RWPE2 (cell line): ENCODE results near the gene SPG11.

ENCODE experiments used
- ATAC-seq: fragments of 200-7000 bp; cut with Tn5 transposase; 3 replicates; pipeline ENCODE4 v1.9.1; 2021; ENCODE audit warnings: low read depth
- DNase-seq: peaks from one replicate; pipeline ENCODE4 v3.0.0-alpha.2; 2020; ENCODE audit warnings: low spot score
- H3K27ac ChIP-seq: fragments of 450-650 bp; 2 replicates; pipeline ENCODE4 v1.5.1; 2017; ENCODE audit warnings: mild to moderate bottlenecking; ENCODE audit not compliant: poor library complexity, severe bottlenecking
- H3K27me3 ChIP-seq: fragments of 250-450 bp; sonication (Bioruptor Pico); 2 replicates; pipeline ENCODE4 v1.5.1; 2021; ENCODE audit warnings: mild to moderate bottlenecking, moderate library complexity; ENCODE audit not compliant: insufficient read depth, poor library complexity, severe bottlenecking
- H3K36me3 ChIP-seq: fragments of 250-450 bp; sonication (Bioruptor Pico); 2 replicates; pipeline ENCODE4 v1.5.1; 2020; ENCODE audit warnings: low read depth, mild to moderate bottlenecking, moderate library complexity
- H3K4me1 ChIP-seq: fragments of 250-450 bp; sonication (Bioruptor Pico); 2 replicates; pipeline ENCODE4 v1.5.1; 2021; ENCODE audit warnings: mild to moderate bottlenecking, moderate library complexity; ENCODE audit not compliant: insufficient read depth, poor library complexity, severe bottlenecking
- H3K4me3 ChIP-seq: fragments of 250-450 bp; sonication (Bioruptor Pico); 2 replicates; pipeline ENCODE4 v1.5.1; 2021; ENCODE audit warnings: mild to moderate bottlenecking, moderate library complexity; ENCODE audit not compliant: severe bottlenecking
- H3K9me3 ChIP-seq: fragments of 250-450 bp; sonication (Bioruptor Pico); 2 replicates; pipeline ENCODE4 v1.5.1; 2021; ENCODE audit warnings: mild to moderate bottlenecking, moderate library complexity; ENCODE audit not compliant: severe bottlenecking
- CTCF ChIP-seq: fragments of 450-650 bp; IDR thresholded peaks from one replicate; pipeline ENCODE4 v1.5.1; 2017; ENCODE audit warnings: mild to moderate bottlenecking, moderate library complexity; ENCODE audit not compliant: poor library complexity, severe bottlenecking

SPG11 gene

GRCh38 chr15:44670087-44670950 is 6.9 kb upstream of the SPG11 start:
- Histone ChIP-seq H3K4me1 (no peaks in the 10 kb centered on the region), H3K36me3 (no peaks in the 10 kb centered on the region), H3K27me3 (no peaks in the 10 kb centered on the region), H3K9me3 (no peaks in the 10 kb centered on the region), H3K27ac (no peak overlapping the region), H3K4me3 (no peak overlapping the region)
- TF ChIP-seq CTCF: no peak
- ATAC-seq (no peak), DNase-seq (no peak)

DNA sequence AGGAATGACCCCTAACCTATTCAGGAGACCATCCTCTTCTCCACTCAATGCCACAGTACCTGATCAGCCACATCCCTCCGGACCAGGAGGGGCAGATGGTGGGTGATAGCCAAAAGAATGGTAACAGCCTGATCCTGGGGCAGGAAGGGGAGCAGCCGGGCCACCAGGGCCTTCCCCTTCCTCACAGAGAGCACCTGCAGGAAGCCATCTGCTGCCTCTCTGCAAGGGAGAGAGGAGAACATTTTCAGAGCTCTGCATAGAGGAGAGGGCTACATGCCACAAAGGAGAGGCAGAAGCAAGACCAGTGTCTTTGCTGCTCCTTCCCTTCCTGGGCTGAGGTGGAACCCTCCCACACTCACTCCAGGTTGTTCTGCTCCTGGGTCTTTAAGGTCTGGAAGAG is 5.5 kb upstream of the SPG11 start:
- no peak overlapping the region for H3K27ac ChIP-seq
- no peaks in the 10 kb centered on the region for H3K4me1 ChIP-seq
- no peak for TF ChIP-seq CTCF
- H3K27me3 ChIP-seq: no peaks in the 10 kb centered on the region
- ATAC-seq (no peak), DNase-seq (no peak)
- H3K36me3 ChIP-seq: no peaks in the 10 kb centered on the region
- H3K4me3 ChIP-seq: no peak overlapping the region
- H3K9me3 ChIP-seq: no peaks in the 10 kb centered on the region

DNA sequence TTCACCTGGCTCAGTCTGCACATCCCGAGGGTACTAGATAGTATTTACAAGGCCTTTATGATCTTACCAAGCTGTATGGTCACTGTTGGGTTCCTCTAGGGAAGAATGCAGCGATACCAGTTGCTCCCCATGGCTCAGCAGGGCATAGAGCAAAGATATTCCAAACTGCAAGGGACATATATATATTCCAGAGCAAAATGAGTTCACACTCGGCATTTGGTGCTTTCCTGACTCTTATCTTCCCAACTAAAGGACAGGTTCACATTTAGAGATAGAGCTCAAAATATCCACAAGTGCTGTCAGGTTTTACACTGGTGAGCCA is 3.5 kb upstream of the SPG11 start:
- Histone ChIP-seq H3K27me3 (no peaks in the 10 kb centered on the region), H3K9me3 (no peaks in the 10 kb centered on the region), H3K27ac (no peak overlapping the region), H3K36me3 (no peaks in the 10 kb centered on the region), H3K4me1 (peaks cover 3% of the 10 kb centered on the region), H3K4me3 (no peak overlapping the region)
- DNase-seq (no peak), ATAC-seq (no peak)
- no peak for TF ChIP-seq CTCF

DNA sequence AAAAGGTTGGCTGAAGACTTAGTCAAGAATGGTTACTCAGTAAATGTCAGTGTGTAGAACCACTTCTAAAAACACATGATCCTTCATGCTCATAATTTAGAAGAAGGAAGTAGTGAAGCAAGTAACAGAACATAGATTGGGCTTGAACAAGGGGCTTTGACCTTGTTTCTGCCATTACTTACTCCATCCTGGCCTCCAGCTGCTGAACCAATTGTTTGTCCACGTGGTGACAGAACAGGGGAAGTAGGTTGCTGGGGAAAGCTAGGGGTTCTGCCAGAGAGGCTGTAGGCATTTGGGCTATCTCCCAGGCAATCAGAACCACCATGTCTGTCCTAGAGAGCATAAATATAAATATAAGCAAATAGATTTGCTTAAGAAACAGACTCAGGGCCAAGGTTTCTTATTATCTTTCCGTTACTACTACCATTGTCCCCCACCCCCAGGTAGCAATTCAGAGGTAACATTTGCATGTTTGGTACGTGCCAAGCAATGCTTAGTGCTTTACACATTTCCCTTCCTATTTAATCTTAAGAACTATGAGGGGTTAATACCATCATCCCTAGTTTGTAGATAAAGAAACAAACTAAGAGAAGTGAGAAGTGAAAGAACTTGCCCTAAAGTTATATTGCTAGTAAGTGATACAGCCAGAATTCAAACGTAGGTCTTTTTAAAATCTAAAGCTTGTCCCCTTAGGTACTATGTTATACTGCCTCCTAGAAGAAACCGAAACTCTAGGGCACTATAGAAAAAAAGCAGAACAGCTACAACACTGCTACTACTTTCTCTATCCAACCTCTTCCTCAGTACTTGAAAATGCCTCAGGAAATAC is 3.0 kb upstream of the SPG11 start:
- peaks cover 9% of the 10 kb centered on the region for H3K4me1 ChIP-seq
- no peak overlapping the region for H3K4me3 ChIP-seq
- no peak overlapping the region for H3K27ac ChIP-seq
- no peaks in the 10 kb centered on the region for H3K27me3 ChIP-seq
- TF ChIP-seq CTCF: no peak
- no peaks in the 10 kb centered on the region for H3K9me3 ChIP-seq
- no peaks in the 10 kb centered on the region for H3K36me3 ChIP-seq
- no peak for DNase-seq
- ATAC-seq: no peak
